ENCODE measurements around the gene SRGAP1. TPM values are rescaled to one million over a fixed set of nuclear protein-coding genes. Genes with fewer than 3 reads are reported as not detected.
A peak's percentile ranks its signal among the peaks of the same experiment; 100 is the strongest.

The SRGAP1 gene
- total RNA-seq, 1 experiment from 2014 or later: 26.8 TPM

DNA sequence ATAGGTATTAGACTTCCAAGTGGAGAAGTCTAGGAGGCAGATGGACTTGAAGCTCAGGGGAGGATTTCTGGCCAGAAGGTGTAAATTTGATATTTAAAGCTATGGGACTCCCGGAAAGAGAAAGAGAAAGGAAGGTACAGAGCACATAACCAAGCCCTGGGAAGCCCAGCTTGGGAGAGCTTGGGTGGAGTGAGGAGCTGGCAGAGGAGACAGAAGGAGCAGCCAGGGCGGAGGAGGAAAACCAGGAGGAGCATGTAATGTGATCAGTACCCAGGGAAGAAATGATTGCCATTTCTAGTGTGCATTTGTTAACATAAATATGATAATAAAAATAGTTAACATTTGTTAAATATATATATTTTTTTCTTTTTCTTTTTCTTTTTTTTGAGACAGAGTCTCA is 310.2 kb downstream of the SRGAP1 start:
- in situ Hi-C loops (cut with HindIII; ENCODE audit: low pct_unique_long_range_greater_than_20kb, low sequenced_read_pairs) (no loop called here), intact Hi-C loops (cut with micrococcal nuclease; ENCODE audit: unreplicated experiment) (no loop called here)
- POLR2A ChIA-PET: no interaction called here
- Histone ChIP-seq H3K4me3 (ENCODE audit: low read depth in 2 of 2, low read length in 2 of 2) (no peak overlapping the region), H3K27ac (ENCODE audit: low read length) (no peak overlapping the region), H3K36me3 (ENCODE audit: control insufficient read depth, insufficient read depth, low read length) (no peaks in the 10 kb centered on the region), H3K4me1 (ENCODE audit: control insufficient read depth, insufficient read depth, low read length) (no peaks in the 10 kb centered on the region; the same call in 1 of the 2 replicates), H3K9me3 (ENCODE audit: control insufficient read depth, insufficient read depth, low read depth, low read length) (no peaks in the 10 kb centered on the region), H3K27me3 (ENCODE audit: control insufficient read depth, insufficient read depth, low read length) (no peaks in the 10 kb centered on the region)
- no peak for TF ChIP-seq TCF7L2 (IDR thresholded peaks at IDR 0.05; ENCODE audit: low read depth, low read length)
- no peak for TF ChIP-seq SIN3A (IDR thresholded peaks at IDR 0.05; ENCODE audit: borderline replicate concordance, insufficient read depth, low read depth, low read length)
- TF ChIP-seq POLR2AphosphoS5 (IDR thresholded peaks at IDR 0.05; ENCODE audit: low read depth, low read length): no peak
- TF ChIP-seq, protein P1, sequence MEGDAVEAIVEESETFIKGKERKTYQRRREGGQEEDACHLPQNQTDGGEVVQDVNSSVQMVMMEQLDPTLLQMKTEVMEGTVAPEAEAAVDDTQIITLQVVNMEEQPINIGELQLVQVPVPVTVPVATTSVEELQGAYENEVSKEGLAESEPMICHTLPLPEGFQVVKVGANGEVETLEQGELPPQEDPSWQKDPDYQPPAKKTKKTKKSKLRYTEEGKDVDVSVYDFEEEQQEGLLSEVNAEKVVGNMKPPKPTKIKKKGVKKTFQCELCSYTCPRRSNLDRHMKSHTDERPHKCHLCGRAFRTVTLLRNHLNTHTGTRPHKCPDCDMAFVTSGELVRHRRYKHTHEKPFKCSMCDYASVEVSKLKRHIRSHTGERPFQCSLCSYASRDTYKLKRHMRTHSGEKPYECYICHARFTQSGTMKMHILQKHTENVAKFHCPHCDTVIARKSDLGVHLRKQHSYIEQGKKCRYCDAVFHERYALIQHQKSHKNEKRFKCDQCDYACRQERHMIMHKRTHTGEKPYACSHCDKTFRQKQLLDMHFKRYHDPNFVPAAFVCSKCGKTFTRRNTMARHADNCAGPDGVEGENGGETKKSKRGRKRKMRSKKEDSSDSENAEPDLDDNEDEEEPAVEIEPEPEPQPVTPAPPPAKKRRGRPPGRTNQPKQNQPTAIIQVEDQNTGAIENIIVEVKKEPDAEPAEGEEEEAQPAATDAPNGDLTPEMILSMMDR (IDR thresholded peaks at IDR 0.05): no peak
- TF ChIP-seq, protein P2, sequence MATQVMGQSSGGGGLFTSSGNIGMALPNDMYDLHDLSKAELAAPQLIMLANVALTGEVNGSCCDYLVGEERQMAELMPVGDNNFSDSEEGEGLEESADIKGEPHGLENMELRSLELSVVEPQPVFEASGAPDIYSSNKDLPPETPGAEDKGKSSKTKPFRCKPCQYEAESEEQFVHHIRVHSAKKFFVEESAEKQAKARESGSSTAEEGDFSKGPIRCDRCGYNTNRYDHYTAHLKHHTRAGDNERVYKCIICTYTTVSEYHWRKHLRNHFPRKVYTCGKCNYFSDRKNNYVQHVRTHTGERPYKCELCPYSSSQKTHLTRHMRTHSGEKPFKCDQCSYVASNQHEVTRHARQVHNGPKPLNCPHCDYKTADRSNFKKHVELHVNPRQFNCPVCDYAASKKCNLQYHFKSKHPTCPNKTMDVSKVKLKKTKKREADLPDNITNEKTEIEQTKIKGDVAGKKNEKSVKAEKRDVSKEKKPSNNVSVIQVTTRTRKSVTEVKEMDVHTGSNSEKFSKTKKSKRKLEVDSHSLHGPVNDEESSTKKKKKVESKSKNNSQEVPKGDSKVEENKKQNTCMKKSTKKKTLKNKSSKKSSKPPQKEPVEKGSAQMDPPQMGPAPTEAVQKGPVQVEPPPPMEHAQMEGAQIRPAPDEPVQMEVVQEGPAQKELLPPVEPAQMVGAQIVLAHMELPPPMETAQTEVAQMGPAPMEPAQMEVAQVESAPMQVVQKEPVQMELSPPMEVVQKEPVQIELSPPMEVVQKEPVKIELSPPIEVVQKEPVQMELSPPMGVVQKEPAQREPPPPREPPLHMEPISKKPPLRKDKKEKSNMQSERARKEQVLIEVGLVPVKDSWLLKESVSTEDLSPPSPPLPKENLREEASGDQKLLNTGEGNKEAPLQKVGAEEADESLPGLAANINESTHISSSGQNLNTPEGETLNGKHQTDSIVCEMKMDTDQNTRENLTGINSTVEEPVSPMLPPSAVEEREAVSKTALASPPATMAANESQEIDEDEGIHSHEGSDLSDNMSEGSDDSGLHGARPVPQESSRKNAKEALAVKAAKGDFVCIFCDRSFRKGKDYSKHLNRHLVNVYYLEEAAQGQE (IDR thresholded peaks at IDR 0.05; ENCODE audit: insufficient read depth in 1 of 2, low read depth in 2 of 2, low read length in 1 of 2): no peak
- CTCF ChIA-PET: no interaction called here
- DNase-seq (ENCODE audit: low read depth, low spot score) (no peak), ATAC-seq (0 out of 2 replicates have a peak, but pooled peaks have one; percentile 47)
- no TSS peak for BruUV-seq (replicated peaks)

- ATAC-seq: no peak
- ChIA-PET CTCF (no interaction called here), POLR2A (no interaction called here)
- in situ Hi-C loops (cut with HindIII; ENCODE audit: low pct_unique_long_range_greater_than_20kb, low sequenced_read_pairs) (no loop called here), intact Hi-C loops (cut with micrococcal nuclease; ENCODE audit: unreplicated experiment) (no loop called here)
- BruUV-seq (replicated peaks): no TSS peak
- Histone ChIP-seq H3K9me3 (ENCODE audit: control insufficient read depth, insufficient read depth, low read depth, low read length) (no peaks in the 10 kb centered on the region), H3K4me3 (ENCODE audit: low read depth in 2 of 2, low read length in 2 of 2) (no peak overlapping the region), H3K4me1 (ENCODE audit: control insufficient read depth, insufficient read depth, low read length) (no peaks in the 10 kb centered on the region; the same call in 1 of the 2 replicates), H3K27me3 (ENCODE audit: control insufficient read depth, insufficient read depth, low read length) (no peaks in the 10 kb centered on the region), H3K27ac (ENCODE audit: low read length) (no peak overlapping the region), H3K36me3 (ENCODE audit: control insufficient read depth, insufficient read depth, low read length) (no peaks in the 10 kb centered on the region)
- TF ChIP-seq, protein P1 (IDR thresholded peaks at IDR 0.05): no peak
- TF ChIP-seq TCF7L2 (IDR thresholded peaks at IDR 0.05; ENCODE audit: low read depth, low read length) (no peak), SIN3A (IDR thresholded peaks at IDR 0.05; ENCODE audit: borderline replicate concordance, insufficient read depth, low read depth, low read length) (no peak)
- TF ChIP-seq, protein P2 (IDR thresholded peaks at IDR 0.05; ENCODE audit: insufficient read depth in 1 of 2, low read depth in 2 of 2, low read length in 1 of 2): no peak
- no peak for DNase-seq (ENCODE audit: low read depth, low spot score)
These were observed 312.6 kb downstream of the SRGAP1 start for GRCh38 chr12:64157110-64157509.
